HG02884 (cell line): ENCODE measurements around the gene FBXO2.

Experiments used
- ATAC-seq: cut with Tn5 transposase; IDR thresholded peaks from one replicate; pipeline ENCODE4 v1.9.1; 2021; ENCODE audit warnings: mild to moderate bottlenecking, moderate library complexity; ENCODE audit not compliant: unreplicated experiment

Gene FBXO2

GRCh38 chr1:11682799-11683198 is 28.6 kb upstream of the FBXO2 start:
- ATAC-seq, result no peak

- ATAC-seq, result no peak
These were observed 28.1 kb upstream of the FBXO2 start for GRCh38 chr1:11682287-11682771.

DNA sequence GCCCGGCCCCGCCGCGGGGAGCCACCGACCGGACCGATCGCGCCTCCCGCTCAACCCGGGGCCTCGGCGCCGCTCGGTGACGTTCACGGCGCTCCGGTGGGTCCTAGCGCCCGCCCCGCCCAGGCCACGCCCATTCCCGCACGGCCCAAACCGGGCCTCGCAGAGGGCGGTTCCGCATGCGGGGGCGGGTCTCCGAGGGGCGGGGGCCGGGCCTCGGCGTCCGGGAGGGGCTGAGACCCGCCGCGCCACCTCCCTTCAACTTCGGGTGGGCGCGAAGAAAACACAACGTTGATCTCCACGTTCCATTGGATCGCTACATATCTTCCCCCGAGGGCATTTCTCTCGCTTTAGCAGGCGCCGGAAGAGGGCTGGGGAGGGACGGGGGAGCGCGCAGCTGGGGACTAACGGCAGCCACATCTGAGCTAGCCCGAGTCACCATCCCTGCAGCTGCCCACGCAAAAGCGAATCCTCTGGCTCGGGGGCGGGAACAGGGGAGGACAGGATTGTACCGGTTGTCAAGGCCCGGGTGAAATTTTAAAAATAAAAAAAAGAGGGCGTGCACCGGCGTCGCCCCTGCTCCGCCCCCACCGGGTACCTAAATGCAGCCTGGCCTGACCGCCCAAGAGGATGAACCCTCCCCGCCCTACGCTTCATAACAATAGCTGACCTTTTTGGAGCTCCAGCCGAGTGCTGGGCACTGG is 27.0 kb upstream of the FBXO2 start, which contains the start of gene MAD2L2:
Gene MAD2L2 (minus strand): TSS at position 78 of the 701 bp plus-strand sequence. CDS start 547 bp downstream, outside the sequence.
- peak; percentile 74 for ATAC-seq

DNA sequence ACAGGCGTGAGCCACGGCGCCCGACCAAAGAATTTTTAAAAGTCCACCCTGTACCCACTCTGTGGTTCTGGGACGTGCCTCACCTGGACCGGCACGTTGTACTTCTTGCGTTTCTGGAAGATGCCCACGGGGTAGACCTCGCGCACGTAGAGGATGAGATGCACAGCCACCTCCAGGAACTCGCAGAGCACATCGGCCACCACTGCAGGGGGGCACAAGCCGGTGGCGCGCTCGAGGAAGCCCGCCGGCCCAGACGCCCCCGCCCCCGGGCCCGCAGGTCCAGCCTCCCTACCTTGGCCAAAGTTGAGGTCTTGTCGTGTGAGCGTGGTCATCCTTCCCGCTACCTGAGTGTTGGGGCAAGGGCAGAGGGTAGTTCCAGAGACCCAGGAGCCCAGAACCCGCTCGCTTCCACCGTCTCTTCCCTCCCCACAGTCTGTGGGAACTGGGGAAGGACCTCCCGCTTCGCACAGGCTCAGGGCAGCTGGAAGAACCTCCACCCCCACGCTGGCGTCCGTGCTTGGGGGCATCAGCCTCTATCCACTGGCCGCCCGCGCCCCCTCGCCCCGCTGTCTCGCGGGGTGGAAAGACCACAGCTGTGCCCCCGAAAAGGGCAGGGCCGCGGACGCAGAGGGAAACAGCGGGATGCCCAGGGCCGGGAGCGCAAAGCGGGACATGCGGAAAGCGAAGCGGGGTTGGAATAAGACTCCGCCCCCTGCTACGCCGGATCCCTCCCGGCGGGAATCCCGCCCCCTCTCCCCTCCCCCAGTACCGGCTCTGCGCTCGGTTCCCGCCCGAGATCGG is 26.2 kb upstream of the FBXO2 start:
- peak; percentile 18 for ATAC-seq

DNA sequence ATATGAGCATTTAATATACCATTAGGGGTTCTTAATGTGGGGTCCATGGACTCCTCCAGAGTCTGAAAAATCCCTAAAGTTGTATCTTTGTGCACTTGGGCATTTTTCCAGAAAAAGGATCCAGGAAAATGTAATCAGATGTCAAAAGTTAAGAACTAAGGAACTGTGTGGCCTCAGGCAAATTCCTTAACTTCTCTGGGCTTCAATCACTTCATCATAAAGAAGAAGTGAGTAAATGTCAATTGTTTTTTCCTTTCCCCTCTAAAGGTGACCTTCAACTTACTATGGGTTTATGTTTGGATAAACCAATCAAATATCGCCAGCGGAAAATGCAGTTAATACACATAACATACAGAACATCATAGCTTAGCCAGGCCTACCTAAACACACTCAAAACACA is 24.2 kb upstream of the FBXO2 start:
- no peak for ATAC-seq

- no peak for ATAC-seq
These were observed 22.3 kb upstream of the FBXO2 start for GRCh38 chr1:11676386-11677103.

DNA sequence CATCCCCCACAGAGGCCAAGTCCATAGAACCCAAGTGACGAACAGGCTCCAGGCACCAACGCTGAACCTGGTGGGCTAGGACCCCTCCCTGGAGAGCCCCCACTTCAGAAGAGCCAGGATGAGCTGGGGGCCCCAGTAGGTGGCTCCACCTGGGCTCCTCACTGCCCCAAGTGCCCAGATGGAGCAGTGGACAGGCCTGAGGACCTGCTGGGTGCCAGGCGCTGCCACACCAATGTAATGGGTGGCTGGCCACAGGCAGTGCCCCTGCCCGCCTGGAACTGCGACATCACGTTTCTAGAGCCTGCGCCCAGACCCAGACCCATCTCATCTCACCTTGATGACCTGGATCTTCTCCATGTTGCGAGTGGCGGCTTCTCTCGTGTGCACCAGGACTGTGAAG is 21.1 kb upstream of the FBXO2 start:
- no peak for ATAC-seq

GRCh38 chr1:11674488-11674887 is 20.3 kb upstream of the FBXO2 start:
- no peak for ATAC-seq

GRCh38 chr1:11673089-11673769 is 19.0 kb upstream of the FBXO2 start:
- no peak for ATAC-seq

- no peak for ATAC-seq
These were observed 17.5 kb upstream of the FBXO2 start for GRCh38 chr1:11671544-11672286.

GRCh38 chr1:11671205-11671543 is 16.9 kb upstream of the FBXO2 start:
- ATAC-seq, result no peak

DNA sequence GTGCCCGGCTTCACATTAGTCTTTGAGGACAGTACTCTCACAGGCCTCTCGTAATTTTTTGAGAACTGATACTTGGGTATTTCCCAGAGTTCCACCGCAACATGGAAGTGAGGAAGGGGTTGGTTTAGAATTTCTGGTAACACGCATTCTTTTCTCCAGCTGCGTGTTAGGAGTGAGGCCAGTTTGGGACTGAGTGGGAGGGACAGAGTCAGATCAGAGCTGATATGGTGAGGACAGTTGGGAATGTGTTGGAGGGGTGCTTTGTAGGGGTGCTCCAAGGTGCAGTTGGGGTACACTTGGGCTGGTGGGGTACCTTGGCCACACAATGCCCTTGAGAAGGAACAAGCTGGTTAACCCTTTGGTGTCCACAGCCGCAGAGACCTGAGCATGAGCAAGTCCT is 16.5 kb upstream of the FBXO2 start:
- ATAC-seq, result no peak

- no peak for ATAC-seq
These were observed 14.3 kb upstream of the FBXO2 start for GRCh38 chr1:11668516-11668915.

DNA sequence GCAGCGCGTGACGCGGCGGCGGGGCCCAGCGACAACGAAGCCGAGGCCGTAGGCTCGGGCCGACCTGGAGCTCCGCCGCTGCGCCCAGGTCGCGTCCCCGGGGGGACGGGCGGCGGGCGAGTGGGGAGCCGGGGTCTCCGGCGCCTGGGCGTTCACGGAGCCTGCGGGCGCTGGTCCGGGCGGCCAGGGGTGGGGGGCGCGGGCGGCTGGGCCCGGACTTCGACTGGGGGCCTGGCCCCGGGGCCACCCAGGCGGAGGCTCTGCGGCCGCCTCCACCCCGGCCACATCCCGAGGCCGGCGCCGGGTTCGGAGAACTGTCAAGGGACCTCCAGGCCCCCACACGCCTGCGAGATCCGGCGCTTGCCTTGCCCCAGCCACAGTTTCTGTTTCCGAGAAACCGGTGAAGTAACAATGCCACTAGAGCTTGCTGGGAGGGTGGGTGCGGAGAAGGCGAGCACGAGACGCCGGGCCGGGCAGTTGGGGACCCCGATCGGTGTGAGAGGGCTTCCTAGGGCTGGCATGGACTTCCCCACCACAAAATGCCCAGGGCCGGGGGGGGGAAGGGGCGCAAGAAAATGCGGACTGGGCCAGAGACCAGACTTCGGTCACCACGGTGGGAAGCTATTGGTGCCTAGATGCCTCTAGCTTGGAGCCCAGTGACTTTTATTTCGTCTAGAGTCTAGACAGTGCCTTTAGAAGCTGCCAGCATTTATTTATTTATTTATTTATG is 10.3 kb upstream of the FBXO2 start:
- ATAC-seq, result peak; percentile 33

DNA sequence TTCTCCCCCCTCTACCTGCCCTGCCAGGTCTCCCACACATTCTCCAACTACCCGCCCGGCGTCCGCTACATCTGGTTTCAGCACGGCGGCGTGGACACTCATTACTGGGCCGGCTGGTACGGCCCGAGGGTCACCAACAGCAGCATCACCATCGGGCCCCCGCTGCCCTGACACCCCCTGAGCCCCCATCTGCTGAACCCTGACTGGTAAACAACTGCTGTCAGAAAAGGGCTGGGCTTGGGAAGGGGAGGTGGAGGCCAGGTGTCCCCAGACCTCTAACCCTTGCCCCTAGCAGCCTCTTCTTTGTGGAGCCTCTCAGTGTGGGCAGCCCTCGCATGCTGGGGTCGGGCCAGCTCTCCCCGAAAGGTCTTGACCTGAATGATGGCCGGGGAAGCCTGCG is 6.9 kb upstream of the FBXO2 start:
- no peak for ATAC-seq

DNA sequence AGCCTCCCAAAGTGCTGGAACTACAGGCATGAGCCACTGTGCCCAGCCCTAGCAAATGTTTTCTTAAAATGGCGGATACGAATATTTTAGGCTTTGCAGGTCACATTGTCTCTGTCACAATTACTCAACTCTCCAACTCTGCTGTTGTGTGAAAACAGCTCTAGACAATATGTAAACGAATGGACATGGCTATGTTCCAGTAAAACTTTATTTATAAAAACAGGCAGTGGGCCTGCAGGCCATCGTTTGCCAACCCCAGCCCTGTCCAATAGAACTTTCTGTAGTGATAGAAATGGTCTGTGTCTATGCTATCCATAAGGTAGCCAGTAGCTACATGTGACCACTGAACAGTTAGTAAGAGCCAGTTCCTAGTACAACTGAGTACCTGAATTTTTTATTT is 5.5 kb upstream of the FBXO2 start:
- ATAC-seq, result no peak

DNA sequence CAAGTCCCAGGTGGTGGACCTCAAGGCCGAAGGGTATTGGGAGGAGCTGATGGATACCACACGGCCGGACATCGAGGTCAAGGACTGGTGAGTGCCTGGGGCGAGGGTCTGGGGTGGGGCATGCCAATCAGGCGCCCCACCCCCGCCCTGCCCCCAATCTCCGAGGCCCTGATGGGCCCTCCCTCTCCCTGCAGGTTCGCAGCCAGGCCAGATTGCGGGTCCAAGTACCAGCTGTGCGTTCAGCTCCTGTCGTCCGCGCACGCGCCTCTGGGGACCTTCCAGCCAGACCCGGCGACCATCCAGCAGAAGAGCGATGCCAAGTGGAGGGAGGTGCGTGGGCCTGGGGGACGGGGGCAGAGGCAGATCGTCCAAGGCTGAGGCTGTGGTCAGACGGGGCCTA is 4.3 kb upstream of the FBXO2 start:
- no peak for ATAC-seq

DNA sequence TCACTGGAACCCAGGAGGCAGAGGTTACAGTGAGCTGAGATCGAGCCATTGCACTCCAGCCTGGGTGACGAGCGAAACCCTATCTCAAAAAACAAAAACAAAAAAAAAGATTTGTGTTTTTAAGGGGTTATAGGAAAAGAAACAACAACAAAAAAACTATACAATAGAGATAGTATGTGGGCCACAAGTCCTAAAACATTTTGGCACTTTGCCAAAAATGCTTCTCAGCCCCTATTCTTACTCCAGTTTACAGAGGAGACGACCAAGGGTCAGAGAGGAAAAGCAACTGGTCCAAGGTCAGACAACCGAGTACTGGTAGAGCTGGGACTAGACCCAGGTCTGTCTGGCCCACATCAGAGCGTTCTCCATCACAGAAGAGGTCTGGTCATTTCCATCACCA is 3.4 kb upstream of the FBXO2 start:
- ATAC-seq, result no peak

- ATAC-seq, result peak; percentile 27
These were observed 945 bp upstream of the FBXO2 start for GRCh38 chr1:11654939-11655808.
